SK-N-MC (cell line): ENCODE results near the gene ST6GAL1.

ENCODE experiments used
- EZH2 ChIP-seq: fragments of 200-600 bp; sonication (generic); IDR thresholded peaks from one replicate; pipeline ENCODE4 v1.6.1; 2017; ENCODE audit warnings: antibody characterized with exemption
- FOXP2 ChIP-seq: optimal IDR thresholded peaks from 2 replicates; pipeline ENCODE3; 2011; ENCODE audit warnings: mild to moderate bottlenecking, moderate library complexity; ENCODE audit not compliant: insufficient read depth; ENCODE audit errors: extremely low read length, control extremely low read depth
- POLR2AphosphoS5 ChIP-seq: IDR thresholded peaks from 2 replicates; pipeline ENCODE4 v1.6.1; 2012; ENCODE audit warnings: mild to moderate bottlenecking, low read depth, low read length, borderline replicate concordance

GRCh38 chr3:187025656-187026316 lies 95.5 kb downstream of the ST6GAL1 start:
- TF ChIP-seq EZH2 (no peak), POLR2AphosphoS5 (no peak), FOXP2 (no peak)
